NCI-H1417 treated with DMSO at 0.1 percent for 48 hours (cell line): ENCODE results near the gene COQ2.
"Not testable (repeated sequence)": the region's sequence is repeated elsewhere in the genome, so short reads cannot be mapped to it uniquely, and the experiment has no call there.

Experiments
- DNase-seq: peaks from one replicate; lab custom pipeline; 2025; lab: John Stamatoyannopoulos, UW

The COQ2 gene

GRCh38 chr4:83285055-83285407, 433 bp upstream of the COQ2 start:
- DNase-seq = no peak

DNA sequence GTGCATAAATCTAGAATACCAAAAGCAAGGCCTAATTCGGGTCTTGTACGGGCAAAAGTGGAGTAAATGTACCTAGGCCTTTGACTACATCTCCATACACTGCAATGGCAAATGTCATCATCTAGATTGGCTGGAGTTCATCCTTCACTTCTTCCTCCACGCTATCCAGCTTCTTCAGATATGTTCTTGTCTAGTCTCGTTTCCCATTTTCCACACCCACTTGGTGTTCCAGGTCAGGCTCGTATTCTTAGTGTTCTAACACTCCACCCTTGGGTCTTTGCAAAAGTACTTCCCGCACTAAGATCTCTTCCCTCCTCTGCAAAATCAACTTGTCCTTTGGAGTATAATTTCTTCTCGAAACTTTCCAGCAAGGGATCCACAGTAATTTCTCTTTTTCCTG, 1.4 kb downstream of the COQ2 start:
- DNase-seq = no peak

- no peak for DNase-seq
Measured at GRCh38 chr4:83282049-83282535, 2.5 kb downstream of the COQ2 start.

DNA sequence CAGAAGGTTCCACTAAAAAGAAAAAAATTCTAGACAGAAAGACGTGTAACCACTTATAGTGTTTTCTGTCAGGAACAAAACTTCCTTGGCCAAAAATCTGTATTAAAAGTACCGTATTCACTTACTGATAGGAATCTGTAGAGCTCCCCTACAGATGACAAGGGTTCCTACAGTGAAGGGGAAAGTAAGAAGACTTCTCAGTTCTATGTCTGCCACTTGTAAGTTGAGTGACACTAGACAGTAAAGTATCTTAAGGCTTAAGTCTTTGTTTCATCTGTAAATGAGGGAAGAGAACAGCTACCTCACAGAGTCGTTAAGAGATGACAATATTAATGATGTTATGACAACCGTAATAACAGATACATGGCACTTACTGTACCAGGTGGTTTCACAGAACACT, 3.3 kb downstream of the COQ2 start:
- no peak for DNase-seq

- DNase-seq = no peak
Measured at GRCh38 chr4:83276299-83277040, 8.1 kb downstream of the COQ2 start.

DNA sequence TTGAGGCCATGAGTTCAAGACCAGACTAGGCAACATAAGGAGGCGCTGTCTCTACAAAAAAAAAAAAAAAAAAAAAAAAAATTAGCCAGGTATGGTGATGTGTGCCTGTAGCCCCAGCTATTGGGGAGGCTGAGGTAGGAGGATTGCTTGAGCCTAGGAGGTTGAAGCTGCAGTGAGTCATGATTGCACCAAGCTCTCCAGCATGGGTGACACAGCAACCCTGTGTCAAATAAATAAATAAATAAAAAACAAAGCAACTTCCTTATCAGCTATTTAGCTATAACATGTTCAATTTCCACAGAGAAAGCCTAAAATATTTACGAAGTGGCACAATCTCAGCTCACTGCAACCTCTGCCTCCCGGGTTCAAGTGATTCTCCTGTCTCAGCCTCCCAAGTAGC, 10.7 kb downstream of the COQ2 start:
- not testable (repeated sequence) for DNase-seq

DNA sequence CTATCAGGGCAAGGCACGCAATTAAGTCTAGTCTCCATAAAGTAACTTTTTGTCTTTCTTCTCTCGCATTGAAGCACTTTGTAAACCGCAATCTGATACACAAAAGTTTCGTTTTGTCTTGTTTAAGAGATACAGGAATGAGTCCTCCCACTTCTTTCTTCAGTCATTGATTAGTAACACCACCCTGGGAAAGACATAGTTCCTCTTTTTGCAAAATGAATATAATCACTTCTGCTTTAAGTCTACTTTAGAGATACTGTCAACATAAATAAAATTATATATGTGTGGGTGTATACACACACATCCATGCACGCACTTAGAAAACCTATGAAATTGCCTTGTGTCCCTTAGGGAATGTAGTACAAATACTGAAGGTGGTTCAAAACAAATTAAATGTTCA, 11.7 kb downstream of the COQ2 start:
- no peak for DNase-seq

- no peak for DNase-seq
Measured at GRCh38 chr4:83269256-83269655, 15.3 kb downstream of the COQ2 start.

GRCh38 chr4:83268491-83268890, 16.1 kb downstream of the COQ2 start:
- no peak for DNase-seq

- DNase-seq = no peak
Measured at GRCh38 chr4:83267830-83268475, 16.6 kb downstream of the COQ2 start.

DNA sequence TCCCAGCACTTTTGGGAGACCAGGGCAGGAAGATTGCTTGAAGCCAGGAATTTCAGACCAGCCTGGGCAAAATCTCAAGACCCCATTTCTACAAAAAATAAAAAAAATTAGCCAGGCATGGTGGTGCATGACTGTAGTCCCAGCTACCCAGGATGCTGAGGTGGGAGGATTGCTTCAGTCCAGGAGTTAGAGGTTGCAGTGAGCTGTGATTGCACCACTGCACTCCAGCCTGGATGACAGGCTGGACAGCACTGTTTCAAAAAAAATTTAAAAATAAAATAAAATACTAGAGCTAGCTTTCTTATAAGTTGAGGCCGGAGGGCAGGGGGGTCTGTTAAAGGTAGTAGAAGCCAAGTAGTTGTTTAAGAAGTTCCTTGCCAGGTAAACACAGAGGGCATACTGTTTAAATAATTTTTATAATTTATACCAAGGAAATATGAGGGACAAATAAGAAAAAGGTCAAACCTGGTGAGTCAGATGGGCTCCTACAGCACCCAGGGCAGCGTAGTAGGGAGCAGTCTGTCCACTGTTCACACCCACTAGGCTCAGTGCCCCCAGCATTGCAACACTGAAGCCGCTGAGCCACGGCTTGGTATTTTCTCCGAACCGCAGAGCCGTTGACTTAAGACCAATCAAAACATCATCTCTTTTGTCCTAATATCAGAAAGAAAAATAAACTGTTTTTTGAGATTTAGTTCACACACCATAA, 17.3 kb downstream of the COQ2 start:
- DNase-seq = no peak

GRCh38 chr4:83266689-83267088, 17.9 kb downstream of the COQ2 start:
- no peak for DNase-seq

DNA sequence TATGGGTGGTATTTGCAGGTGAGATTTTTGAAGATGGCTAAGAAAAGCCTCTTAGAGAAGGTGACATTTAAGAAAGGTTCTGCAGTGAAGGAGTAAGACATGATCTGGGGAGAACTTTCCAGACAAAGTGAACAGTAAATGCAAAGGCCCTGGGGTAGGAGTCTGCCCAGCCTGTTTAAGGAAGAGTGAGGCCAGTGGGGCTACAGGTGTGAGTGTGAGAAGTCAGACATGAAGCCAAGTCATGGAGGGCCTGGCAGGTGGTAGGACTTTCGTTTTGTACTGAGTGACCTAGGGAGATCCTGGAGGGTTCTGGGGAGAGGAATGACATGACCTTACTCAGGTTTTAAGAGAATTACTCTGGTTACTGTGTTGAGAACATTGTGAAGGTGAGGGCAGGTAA, 21.5 kb downstream of the COQ2 start:
- DNase-seq = no peak

GRCh38 chr4:83262682-83263081, 21.9 kb downstream of the COQ2 start:
- no peak for DNase-seq

DNA sequence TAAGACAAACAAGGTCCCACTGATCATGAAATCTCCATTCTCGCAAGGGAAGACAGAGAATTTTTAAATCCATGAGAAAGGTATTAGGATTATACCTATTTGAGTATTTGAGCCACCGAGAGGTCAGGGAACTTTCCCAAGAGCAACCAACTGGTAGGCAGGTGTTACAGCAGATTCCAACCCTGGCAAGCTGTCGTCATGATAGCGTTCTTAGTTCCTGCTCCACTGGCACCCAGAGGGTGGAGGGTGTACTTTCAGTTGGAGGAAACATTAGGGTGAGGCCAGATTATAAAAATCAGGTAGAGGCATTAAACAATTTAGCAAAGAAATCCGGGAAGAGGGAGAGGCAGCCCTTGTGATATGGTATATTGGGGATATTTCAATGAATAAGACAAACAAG, 23.3 kb downstream of the COQ2 start:
- DNase-seq = no peak

DNA sequence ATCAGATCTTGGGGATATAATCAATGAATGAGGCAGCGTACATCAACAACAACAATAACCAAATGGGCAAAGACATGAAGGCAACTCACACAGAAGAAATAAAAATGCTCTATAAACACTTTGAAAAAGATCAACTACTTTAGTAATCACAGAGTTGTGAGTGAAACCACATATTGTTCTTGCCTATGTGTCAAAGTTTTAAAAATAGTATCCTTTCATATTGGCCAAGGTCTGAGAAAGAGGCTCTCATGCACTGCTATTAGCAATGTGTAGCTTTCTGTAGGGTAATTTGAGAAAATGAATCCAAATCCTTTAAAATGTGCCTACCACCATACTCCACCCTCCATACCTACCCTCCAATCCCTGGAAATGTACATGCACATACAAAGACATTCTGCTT, 25.0 kb downstream of the COQ2 start:
- DNase-seq = no peak

DNA sequence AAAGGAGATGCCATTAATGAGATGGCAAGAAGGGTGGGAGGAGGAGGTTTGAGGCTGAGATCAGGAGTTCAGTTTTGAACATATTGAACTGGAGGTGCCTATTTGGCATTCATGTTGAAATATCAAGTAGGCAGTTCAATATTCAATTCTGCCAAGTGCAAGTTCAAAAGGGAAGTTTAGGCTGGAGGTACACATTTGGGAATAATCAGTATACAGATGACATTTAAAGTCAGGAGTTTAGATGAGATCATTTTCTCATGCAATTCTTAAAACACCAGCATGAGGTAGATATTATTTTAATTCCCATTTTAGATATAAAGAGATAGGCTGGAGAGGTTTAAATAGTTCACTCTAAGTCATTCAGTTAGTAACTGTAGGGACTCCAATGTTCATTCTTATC, 26.1 kb downstream of the COQ2 start:
- DNase-seq = no peak

- no peak for DNase-seq
Measured at GRCh38 chr4:83257811-83258210, 26.8 kb downstream of the COQ2 start.

DNA sequence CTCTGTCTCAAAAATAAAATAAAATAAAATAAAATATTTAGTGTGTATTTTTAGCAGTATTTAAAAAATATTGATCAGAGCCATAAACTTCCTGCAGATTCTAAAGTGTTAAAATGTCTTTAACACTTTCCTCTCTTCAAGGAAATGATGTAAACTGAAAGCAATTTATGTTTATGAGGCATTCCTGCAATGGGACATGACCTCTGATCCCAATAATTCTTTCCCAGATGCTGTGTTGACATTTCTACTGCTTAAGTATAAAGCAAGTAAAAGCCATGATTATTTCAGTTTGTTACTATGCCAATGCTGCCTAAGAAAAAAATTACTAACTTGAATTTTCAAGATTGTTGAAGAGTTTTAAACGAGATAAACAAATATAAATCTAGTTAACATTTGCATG, 29.0 kb downstream of the COQ2 start:
- DNase-seq = no peak

GRCh38 chr4:83252782-83253405, 31.7 kb downstream of the COQ2 start:
- DNase-seq = no peak

DNA sequence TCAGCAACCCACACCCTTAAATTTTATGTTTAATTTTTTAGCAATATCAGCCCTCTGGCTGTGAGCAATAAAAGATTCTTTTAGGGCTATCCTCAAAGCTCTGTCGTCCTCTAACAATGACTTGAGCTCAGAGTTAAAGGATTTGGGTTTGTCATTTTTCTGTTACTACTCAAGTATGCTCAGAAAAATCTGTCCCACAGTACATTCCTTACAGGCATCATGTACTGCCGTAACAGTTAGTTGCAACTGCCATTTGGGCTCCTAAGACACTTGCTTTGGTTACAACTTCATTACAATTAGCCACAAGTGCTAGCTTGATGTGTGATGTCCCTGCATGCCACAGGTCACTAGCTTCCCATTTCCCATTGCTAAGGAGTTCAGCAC, 33.2 kb downstream of the COQ2 start:
- DNase-seq = no peak

GRCh38 chr4:83250687-83251446, 33.7 kb downstream of the COQ2 start:
- no peak for DNase-seq
